Fibroblast of lung (primary cell): ENCODE results near the gene ZNF469.

ENCODE experiments used
- CTCF ChIP-seq, 2 donors: IDR thresholded peaks in 1 of 2; conservative IDR thresholded peaks in 1 of 2; 1 replicate in 1 of 2; 2 replicates in 1 of 2; pipeline ENCODE4 v1.5.1; 2011 to 2012; ENCODE audit warnings: low read length in 2 of 2, control low read depth in 1 of 2, inconsistent platforms in 1 of 2, low read depth in 1 of 2, mild to moderate bottlenecking in 1 of 2
- EZH2 ChIP-seq: IDR thresholded peaks from 2 replicates; pipeline ENCODE4 v1.5.1; 2012; ENCODE audit warnings: low read length, control low read depth, mild to moderate bottlenecking; ENCODE audit errors: missing control alignments

GRCh38 chr16:88432174-88432573 is 49.4 kb downstream of the ZNF469 start:
- TF ChIP-seq CTCF (conservative IDR thresholded peaks at IDR 0.05 in 1 of 2, IDR thresholded peaks at IDR 0.05 in 1 of 2; ENCODE audit: low read depth in 1 of 2, low read length in 2 of 2) (no peak), EZH2 (no peak)
